ENCODE measurements around the gene ATR. TPM values are rescaled to one million over a fixed set of nuclear protein-coding genes. Genes with fewer than 3 reads are reported as not detected.

ATR gene
- total and polyA plus RNA-seq, 9 of the 15 experiments (the other 6 are each of a cell fraction or from before 2014, with no cell fraction given), result 18.0 to 37.8 (median 23.2) TPM

GRCh38 chr3:142578329-142579223, at the start of gene ATR (continued):
- TF ChIP-seq ZBTB26 (CRISPR knock-in tag; IDR thresholded peaks at IDR 0.05), result no peak
- TF ChIP-seq MAX (CRISPR knock-in tag; IDR thresholded peaks at IDR 0.05), result peak; percentile 92
- TF ChIP-seq SRSF3 (IDR thresholded peaks at IDR 0.05; ENCODE audit: insufficient read depth, low read length), result no peak
- TF ChIP-seq GATA2 (CRISPR knock-in tag; IDR thresholded peaks at IDR 0.05), result no peak
- TF ChIP-seq HNRNPK (IDR thresholded peaks at IDR 0.05; ENCODE audit: low read depth, low read length, poor library complexity, severe bottlenecking), result no peak
- TF ChIP-seq CAMTA2 (CRISPR knock-in tag; conservative IDR thresholded peaks at IDR 0.05), result no peak
- TF ChIP-seq CHD2 (IDR thresholded peaks at IDR 0.05; ENCODE audit: low read depth, low read length), result no peak
- no peak for TF ChIP-seq HES1 (IDR thresholded peaks at IDR 0.05; ENCODE audit: low read depth)
- TF ChIP-seq MAFF (IDR thresholded peaks at IDR 0.05; ENCODE audit: low read length), result no peak
- TF ChIP-seq ARID4B (CRISPR knock-in tag; IDR thresholded peaks at IDR 0.05), result peak; percentile 87
- no peak for TF ChIP-seq ZNF518B (CRISPR knock-in tag; IDR thresholded peaks at IDR 0.05)
- peak; percentile 67 for TF ChIP-seq ZBTB33 (CRISPR knock-in tag; IDR thresholded peaks at IDR 0.05)
- TF ChIP-seq ERF (CRISPR knock-in tag; IDR thresholded peaks at IDR 0.05), result no peak
- no peak for TF ChIP-seq ZSCAN29 (IDR thresholded peaks at IDR 0.05)
